ENCODE results near the gene THOC7. TPM values are rescaled to one million over a fixed set of nuclear protein-coding genes. Genes with fewer than 3 reads are reported as not detected.

Gene THOC7
- total RNA-seq, 1 donor from 2014 or later = 43.3 TPM

DNA sequence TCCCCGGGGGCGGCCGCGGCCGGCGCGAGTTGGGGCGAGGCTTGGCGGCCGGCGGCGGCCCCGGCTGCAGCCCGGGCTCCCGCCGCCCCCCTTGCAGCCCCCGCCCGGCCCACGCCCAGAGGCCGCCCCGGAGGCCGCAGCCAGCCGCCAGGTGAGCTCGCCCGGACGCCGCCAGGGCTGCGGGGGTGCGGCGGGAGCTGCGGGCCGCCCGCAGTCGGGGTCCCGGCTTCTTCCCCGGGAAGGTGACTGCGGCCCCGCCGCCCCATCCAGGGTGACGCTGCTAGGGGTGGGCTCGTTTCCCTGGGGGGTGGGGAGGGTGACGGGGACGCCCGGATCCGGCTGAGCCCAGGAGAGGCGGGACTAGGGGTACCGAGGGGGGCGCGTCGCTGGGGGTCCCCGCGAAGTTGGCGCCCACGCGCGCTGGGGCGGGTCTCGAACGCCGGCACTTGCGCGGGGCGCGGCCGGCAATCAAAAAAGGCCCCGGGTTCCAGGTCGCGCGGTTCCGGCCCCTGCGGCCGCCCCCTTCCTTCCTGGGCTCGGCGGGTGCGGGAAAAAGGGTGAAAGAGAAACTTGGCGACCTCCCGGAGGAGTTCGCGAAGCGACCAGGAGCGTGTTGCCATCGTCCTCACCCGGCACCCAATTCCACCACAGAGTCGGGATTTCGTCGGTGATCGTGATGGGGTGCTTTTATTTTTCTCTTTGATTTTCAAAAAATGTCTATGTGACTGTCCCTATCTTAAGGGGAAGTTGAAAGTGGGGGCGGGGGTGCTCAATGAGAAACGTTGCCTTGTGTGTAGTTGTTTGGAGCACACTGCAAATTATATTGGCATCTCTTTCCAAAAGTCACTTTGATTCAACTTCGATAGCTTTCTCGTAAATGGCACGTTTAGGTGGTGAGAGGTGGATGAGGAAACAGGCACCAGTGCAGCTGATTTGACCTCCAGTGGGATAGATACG is 681 bp upstream of the THOC7 start:
- Mint-ChIP-seq H3K27me3 (ENCODE audit: unreplicated experiment) (peaks cover 8% of the 10 kb centered on the region), H3K36me3 (ENCODE audit: unreplicated experiment) (no peaks in the 10 kb centered on the region), H3K27ac (ENCODE audit: unreplicated experiment) (peak overlapping the region; percentile 18), H3K9me3 (ENCODE audit: unreplicated experiment) (peaks cover 9% of the 10 kb centered on the region), H3K4me1 (ENCODE audit: low read depth, unreplicated experiment) (peaks cover 10% of the 10 kb centered on the region), H3K4me3 (ENCODE audit: unreplicated experiment) (peak overlapping the region; percentile 83)
- DNase-seq = peak; percentile 43
- TF ChIP-seq, protein P1, sequence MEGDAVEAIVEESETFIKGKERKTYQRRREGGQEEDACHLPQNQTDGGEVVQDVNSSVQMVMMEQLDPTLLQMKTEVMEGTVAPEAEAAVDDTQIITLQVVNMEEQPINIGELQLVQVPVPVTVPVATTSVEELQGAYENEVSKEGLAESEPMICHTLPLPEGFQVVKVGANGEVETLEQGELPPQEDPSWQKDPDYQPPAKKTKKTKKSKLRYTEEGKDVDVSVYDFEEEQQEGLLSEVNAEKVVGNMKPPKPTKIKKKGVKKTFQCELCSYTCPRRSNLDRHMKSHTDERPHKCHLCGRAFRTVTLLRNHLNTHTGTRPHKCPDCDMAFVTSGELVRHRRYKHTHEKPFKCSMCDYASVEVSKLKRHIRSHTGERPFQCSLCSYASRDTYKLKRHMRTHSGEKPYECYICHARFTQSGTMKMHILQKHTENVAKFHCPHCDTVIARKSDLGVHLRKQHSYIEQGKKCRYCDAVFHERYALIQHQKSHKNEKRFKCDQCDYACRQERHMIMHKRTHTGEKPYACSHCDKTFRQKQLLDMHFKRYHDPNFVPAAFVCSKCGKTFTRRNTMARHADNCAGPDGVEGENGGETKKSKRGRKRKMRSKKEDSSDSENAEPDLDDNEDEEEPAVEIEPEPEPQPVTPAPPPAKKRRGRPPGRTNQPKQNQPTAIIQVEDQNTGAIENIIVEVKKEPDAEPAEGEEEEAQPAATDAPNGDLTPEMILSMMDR (IDR thresholded peaks at IDR 0.05; ENCODE audit: partially characterized antibody, unreplicated experiment) = no peak

DNA sequence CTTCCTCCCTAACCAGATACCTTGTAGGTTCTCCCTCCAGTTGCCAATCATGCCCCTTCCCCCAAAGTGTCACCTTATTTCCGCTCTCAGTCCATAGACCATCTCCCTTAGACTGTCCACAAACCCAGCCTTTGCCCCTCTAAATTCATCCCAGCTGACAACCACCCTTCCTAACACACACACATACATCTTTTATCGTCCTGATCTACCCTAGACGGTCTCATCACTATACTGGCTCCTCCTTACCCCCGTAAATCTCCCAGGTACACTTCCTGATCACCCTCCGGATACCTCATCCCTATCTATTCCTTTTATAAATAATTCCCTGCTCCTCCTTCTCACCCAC is 828 bp downstream of the THOC7 start:
- TF ChIP-seq, protein P1 (IDR thresholded peaks at IDR 0.05; ENCODE audit: partially characterized antibody, unreplicated experiment) = no peak
- H3K4me1 Mint-ChIP-seq (ENCODE audit: low read depth, unreplicated experiment) = peaks cover 10% of the 10 kb centered on the region

DNA sequence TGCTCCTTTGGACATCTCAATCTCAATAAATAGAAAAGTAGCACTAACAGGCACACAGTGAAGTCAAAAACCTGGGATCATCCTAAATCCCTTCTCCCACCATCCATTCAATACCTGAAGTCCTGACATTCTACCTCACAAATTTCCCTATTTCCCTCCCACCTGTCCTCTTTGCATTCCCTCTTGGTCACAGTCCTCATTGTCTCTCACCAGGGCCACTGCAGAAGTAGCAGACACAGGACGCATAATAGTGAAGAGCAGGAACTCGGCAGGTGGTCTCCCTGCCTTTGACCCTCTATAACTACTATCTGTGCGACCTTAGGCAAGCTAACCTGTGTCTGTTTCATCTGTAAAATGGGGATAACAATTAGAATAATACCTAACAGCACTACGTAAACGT is 2.3 kb downstream of the THOC7 start:
- Mint-ChIP-seq H3K36me3 (ENCODE audit: unreplicated experiment) (no peaks in the 10 kb centered on the region), H3K27ac (ENCODE audit: unreplicated experiment) (no peak overlapping the region), H3K4me1 (ENCODE audit: low read depth, unreplicated experiment) (peaks cover 10% of the 10 kb centered on the region), H3K27me3 (ENCODE audit: unreplicated experiment) (peaks cover 8% of the 10 kb centered on the region), H3K4me3 (ENCODE audit: unreplicated experiment) (no peak overlapping the region), H3K9me3 (ENCODE audit: unreplicated experiment) (peaks cover 9% of the 10 kb centered on the region)
- DNase-seq = no peak
- TF ChIP-seq, protein P1 (IDR thresholded peaks at IDR 0.05; ENCODE audit: partially characterized antibody, unreplicated experiment) = no peak

More for the DNA sequence above, 828 bp downstream of the THOC7 start:
- Mint-ChIP-seq H3K36me3 (ENCODE audit: unreplicated experiment) (no peaks in the 10 kb centered on the region), H3K4me3 (ENCODE audit: unreplicated experiment) (peak overlapping the region; percentile 89), H3K9me3 (ENCODE audit: unreplicated experiment) (peaks cover 9% of the 10 kb centered on the region), H3K27me3 (ENCODE audit: unreplicated experiment) (peaks cover 8% of the 10 kb centered on the region), H3K27ac (ENCODE audit: unreplicated experiment) (peak overlapping the region; percentile 88)
- DNase-seq = no peak

DNA sequence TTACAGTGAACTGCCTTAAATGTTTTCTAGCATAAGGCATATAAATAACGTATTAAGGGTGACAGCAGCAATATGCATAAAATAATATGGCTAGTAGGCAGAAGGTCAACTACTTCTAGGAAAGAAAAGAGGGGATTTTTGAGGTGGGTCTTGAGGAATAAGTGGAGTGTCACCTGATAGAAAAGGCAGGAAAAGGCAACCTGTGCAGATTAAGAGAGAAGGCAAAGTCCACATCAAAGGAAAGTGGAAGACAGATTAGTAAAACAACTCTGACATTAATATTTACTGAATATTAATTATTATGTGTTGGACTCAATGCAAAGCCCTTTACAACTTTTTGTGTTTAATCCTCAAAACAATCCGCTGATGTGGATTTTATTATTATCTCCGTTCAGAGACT is 2.8 kb downstream of the THOC7 start:
- Mint-ChIP-seq H3K27me3 (ENCODE audit: unreplicated experiment) (peaks cover 8% of the 10 kb centered on the region), H3K9me3 (ENCODE audit: unreplicated experiment) (peaks cover 9% of the 10 kb centered on the region), H3K4me1 (ENCODE audit: low read depth, unreplicated experiment) (peaks cover 10% of the 10 kb centered on the region), H3K27ac (ENCODE audit: unreplicated experiment) (no peak overlapping the region), H3K36me3 (ENCODE audit: unreplicated experiment) (no peaks in the 10 kb centered on the region), H3K4me3 (ENCODE audit: unreplicated experiment) (no peak overlapping the region)
- TF ChIP-seq, protein P1 (IDR thresholded peaks at IDR 0.05; ENCODE audit: partially characterized antibody, unreplicated experiment) = no peak
- DNase-seq = no peak

DNA sequence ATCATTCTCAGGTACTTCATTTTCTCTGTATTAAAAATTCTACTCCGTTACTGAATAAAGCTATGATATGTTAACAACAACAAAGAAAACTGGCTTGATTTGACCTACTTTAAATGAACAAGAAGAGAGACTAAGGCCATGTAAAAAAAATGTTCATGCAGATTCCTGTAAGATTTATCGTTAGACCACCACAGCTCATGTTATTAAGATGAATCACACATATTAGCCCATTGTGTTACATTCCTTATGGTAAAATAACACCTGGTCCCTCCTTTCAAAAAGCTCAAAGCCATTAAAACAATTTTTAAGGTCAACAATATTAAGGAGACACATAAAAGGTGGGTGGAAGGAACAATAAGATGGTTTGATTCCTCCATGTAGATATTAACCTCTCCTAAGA is 6.3 kb downstream of the THOC7 start:
- peaks cover 2% of the 10 kb centered on the region for H3K27me3 Mint-ChIP-seq (ENCODE audit: unreplicated experiment)
- peaks cover 1% of the 10 kb centered on the region for H3K4me1 Mint-ChIP-seq (ENCODE audit: low read depth, unreplicated experiment)
- peaks cover 2% of the 10 kb centered on the region for H3K9me3 Mint-ChIP-seq (ENCODE audit: unreplicated experiment)
- no peaks in the 10 kb centered on the region for H3K36me3 Mint-ChIP-seq (ENCODE audit: unreplicated experiment)
- no peak overlapping the region for H3K4me3 Mint-ChIP-seq (ENCODE audit: unreplicated experiment)
- TF ChIP-seq, protein P1 (IDR thresholded peaks at IDR 0.05; ENCODE audit: partially characterized antibody, unreplicated experiment) = no peak
- no peak overlapping the region for H3K27ac Mint-ChIP-seq (ENCODE audit: unreplicated experiment)
- no peak for DNase-seq
